ENCODE results near the gene PDCD4. TPM values are rescaled to one million over a fixed set of nuclear protein-coding genes. Genes with fewer than 3 reads are reported as not detected.

Gene PDCD4
- total RNA-seq, 2 experiments from 2014 or later: 236 to 237 TPM

GRCh38 chr10:110867807-110868465 lies 3.8 kb upstream of the PDCD4 start:
- no peaks in the 10 kb centered on the region for H3K27me3 Mint-ChIP-seq
- H3K9me3 Mint-ChIP-seq: no peaks in the 10 kb centered on the region
- DNase-seq: no peak
- peaks cover 78% of the 10 kb centered on the region for H3K4me1 Mint-ChIP-seq
- peak overlapping the region; percentile 97 for H3K27ac Mint-ChIP-seq
- peak overlapping the region; percentile 98 for H3K4me3 Mint-ChIP-seq
- peaks cover 9% of the 10 kb centered on the region for H3K36me3 Mint-ChIP-seq
- no peak for ATAC-seq (ENCODE audit: low read depth)
- POLR2A ChIA-PET: interaction anchor here (0.9 to 3.2 kb wide), 6 partner anchors 9 to 65 kb away, joined by 3 to 22 read pairs (median 5); partner anchors contain the start of genes BBIP1 and SHOC2

- Mint-ChIP-seq H3K36me3 (peaks cover 9% of the 10 kb centered on the region), H3K9me3 (no peaks in the 10 kb centered on the region), H3K27me3 (no peaks in the 10 kb centered on the region), H3K4me1 (peaks cover 73% of the 10 kb centered on the region), H3K27ac (peak overlapping the region; percentile 97), H3K4me3 (peak overlapping the region; percentile 98)
- POLR2A ChIA-PET: interaction anchor here (3.2 kb wide), 1 partner anchor 11 kb away, joined by 22 read pairs; no protein-coding TSS in a partner anchor
- peak; percentile 9 for ATAC-seq (ENCODE audit: low read depth)
- no peak for DNase-seq
These were observed 2.7 kb upstream of the PDCD4 start for GRCh38 chr10:110868981-110869380.

GRCh38 chr10:110870823-110871297 lies 868 bp upstream of the PDCD4 start:
- peaks cover 70% of the 10 kb centered on the region for H3K4me1 Mint-ChIP-seq
- peak overlapping the region; percentile 97 for H3K27ac Mint-ChIP-seq
- no peaks in the 10 kb centered on the region for H3K27me3 Mint-ChIP-seq
- H3K36me3 Mint-ChIP-seq: peaks cover 15% of the 10 kb centered on the region
- POLR2A ChIA-PET: interaction anchor here (0.9 to 1.3 kb wide), 8 partner anchors 11 to 68 kb away, joined by 4 to 53 read pairs (median 10); partner anchors contain the start of genes BBIP1 and SHOC2
- peak overlapping the region; percentile 98 for H3K4me3 Mint-ChIP-seq
- ATAC-seq (ENCODE audit: low read depth) (no peak), DNase-seq (no peak)
- no peaks in the 10 kb centered on the region for H3K9me3 Mint-ChIP-seq

GRCh38 chr10:110872145-110872983 lies 636 bp downstream of the PDCD4 start:
- H3K4me3 Mint-ChIP-seq: peak overlapping the region; percentile 91
- peaks cover 20% of the 10 kb centered on the region for H3K36me3 Mint-ChIP-seq
- DNase-seq (peak; percentile 81), ATAC-seq (ENCODE audit: low read depth) (peak; percentile 73)
- POLR2A ChIA-PET: interaction anchor here (1.0 to 2.1 kb wide), 18 partner anchors 8 to 87 kb away, joined by 3 to 53 read pairs (median 8); partner anchors contain the start of genes BBIP1 and SHOC2
- H3K9me3 Mint-ChIP-seq: no peaks in the 10 kb centered on the region
- no peaks in the 10 kb centered on the region for H3K27me3 Mint-ChIP-seq
- peak overlapping the region; percentile 88 for H3K27ac Mint-ChIP-seq
- H3K4me1 Mint-ChIP-seq: peaks cover 63% of the 10 kb centered on the region

- Mint-ChIP-seq H3K4me1 (peaks cover 64% of the 10 kb centered on the region), H3K4me3 (peak overlapping the region; percentile 91)
These were observed 1.5 kb downstream of the PDCD4 start for GRCh38 chr10:110872984-110873923.

GRCh38 chr10:110873951-110874350 lies 2.2 kb downstream of the PDCD4 start:
- DNase-seq (no peak), ATAC-seq (ENCODE audit: low read depth) (no peak)
- H3K9me3 Mint-ChIP-seq: no peaks in the 10 kb centered on the region
- H3K4me3 Mint-ChIP-seq: peak overlapping the region; percentile 83
- peak overlapping the region; percentile 78 for H3K27ac Mint-ChIP-seq
- peaks cover 59% of the 10 kb centered on the region for H3K4me1 Mint-ChIP-seq
- POLR2A ChIA-PET: interaction anchor here (2.1 kb wide), 1 partner anchor 71 kb away, joined by 19 read pairs; no protein-coding TSS in a partner anchor
- no peaks in the 10 kb centered on the region for H3K27me3 Mint-ChIP-seq
- H3K36me3 Mint-ChIP-seq: peaks cover 31% of the 10 kb centered on the region

More at GRCh38 chr10:110872984-110873923, 1.5 kb downstream of the PDCD4 start:
- Mint-ChIP-seq H3K36me3 (peaks cover 28% of the 10 kb centered on the region), H3K27ac (peak overlapping the region; percentile 88), H3K27me3 (no peaks in the 10 kb centered on the region), H3K9me3 (no peaks in the 10 kb centered on the region)
- POLR2A ChIA-PET: interaction anchor here (1.0 to 2.1 kb wide), 10 partner anchors 9 to 88 kb away, joined by 3 to 19 read pairs (median 8); no protein-coding TSS in a partner anchor
- DNase-seq: no peak
- ATAC-seq (ENCODE audit: low read depth): no peak

- POLR2A ChIA-PET: no interaction called here
- Mint-ChIP-seq H3K9me3 (no peaks in the 10 kb centered on the region), H3K4me1 (peaks cover 47% of the 10 kb centered on the region), H3K4me3 (no peak overlapping the region), H3K27me3 (no peaks in the 10 kb centered on the region), H3K36me3 (peaks cover 31% of the 10 kb centered on the region), H3K27ac (no peak overlapping the region)
- ATAC-seq (ENCODE audit: low read depth) (no peak), DNase-seq (no peak)
These were observed 4.3 kb downstream of the PDCD4 start for GRCh38 chr10:110876000-110876399.

- Mint-ChIP-seq H3K27ac (no peak overlapping the region), H3K4me1 (peaks cover 46% of the 10 kb centered on the region)
These were observed 5.1 kb downstream of the PDCD4 start for GRCh38 chr10:110876788-110877187.

GRCh38 chr10:110880012-110880411 lies 8.3 kb downstream of the PDCD4 start:
- ATAC-seq (ENCODE audit: low read depth): no peak
- H3K9me3 Mint-ChIP-seq: no peaks in the 10 kb centered on the region
- peak overlapping the region; percentile 4 for H3K27ac Mint-ChIP-seq
- POLR2A ChIA-PET: interaction anchor here (0.9 to 1.2 kb wide), 4 partner anchors 22 to 131 kb away, joined by 3 read pairs; no protein-coding TSS in a partner anchor
- DNase-seq: no peak
- H3K4me1 Mint-ChIP-seq: peaks cover 49% of the 10 kb centered on the region
- no peaks in the 10 kb centered on the region for H3K27me3 Mint-ChIP-seq
- no peak overlapping the region for H3K4me3 Mint-ChIP-seq
- H3K36me3 Mint-ChIP-seq: peaks cover 49% of the 10 kb centered on the region

More at GRCh38 chr10:110876788-110877187, 5.1 kb downstream of the PDCD4 start:
- DNase-seq (no peak), ATAC-seq (ENCODE audit: low read depth) (no peak)
- peaks cover 33% of the 10 kb centered on the region for H3K36me3 Mint-ChIP-seq
- no peaks in the 10 kb centered on the region for H3K27me3 Mint-ChIP-seq
- H3K4me3 Mint-ChIP-seq: no peak overlapping the region
- POLR2A ChIA-PET: interaction anchor here (1.3 kb wide), 1 partner anchor 9 kb away, joined by 5 read pairs; no protein-coding TSS in a partner anchor
- H3K9me3 Mint-ChIP-seq: no peaks in the 10 kb centered on the region

GRCh38 chr10:110881247-110881646 lies 9.5 kb downstream of the PDCD4 start:
- H3K9me3 Mint-ChIP-seq: no peaks in the 10 kb centered on the region
- no peak for DNase-seq
- H3K27ac Mint-ChIP-seq: no peak overlapping the region
- POLR2A ChIA-PET: no interaction called here
- peaks cover 48% of the 10 kb centered on the region for H3K36me3 Mint-ChIP-seq
- peak overlapping the region; percentile 15 for H3K4me3 Mint-ChIP-seq
- no peak for ATAC-seq (ENCODE audit: low read depth)
- H3K4me1 Mint-ChIP-seq: peaks cover 48% of the 10 kb centered on the region
- no peaks in the 10 kb centered on the region for H3K27me3 Mint-ChIP-seq

- Mint-ChIP-seq H3K4me3 (no peak overlapping the region), H3K27me3 (no peaks in the 10 kb centered on the region), H3K4me1 (peaks cover 49% of the 10 kb centered on the region), H3K27ac (no peak overlapping the region), H3K9me3 (no peaks in the 10 kb centered on the region), H3K36me3 (peaks cover 49% of the 10 kb centered on the region)
- DNase-seq (no peak), ATAC-seq (ENCODE audit: low read depth) (no peak)
- POLR2A ChIA-PET: interaction anchor here (1.1 kb wide), 2 partner anchors 9 to 10 kb away, joined by 4 to 6 read pairs; partner anchors contain the start of gene PDCD4
These were observed 10.2 kb downstream of the PDCD4 start for GRCh38 chr10:110881905-110882304.

- POLR2A ChIA-PET: interaction anchor here (0.7 to 1.1 kb wide), 2 partner anchors 11 to 23 kb away, joined by 3 read pairs; no protein-coding TSS in a partner anchor
- ATAC-seq (ENCODE audit: low read depth): peak; percentile 59
These were observed 12.2 kb downstream of the PDCD4 start for GRCh38 chr10:110883924-110884323.

More at GRCh38 chr10:110883924-110884323, 12.2 kb downstream of the PDCD4 start:
- no peak for DNase-seq
- H3K27ac Mint-ChIP-seq: peak overlapping the region; percentile 75
- peaks cover 40% of the 10 kb centered on the region for H3K4me1 Mint-ChIP-seq
- H3K27me3 Mint-ChIP-seq: no peaks in the 10 kb centered on the region
- H3K4me3 Mint-ChIP-seq: peak overlapping the region; percentile 70
- H3K36me3 Mint-ChIP-seq: peaks cover 44% of the 10 kb centered on the region
- no peaks in the 10 kb centered on the region for H3K9me3 Mint-ChIP-seq
